ENCODE data around the gene CHSY1.

Gene CHSY1

DNA sequence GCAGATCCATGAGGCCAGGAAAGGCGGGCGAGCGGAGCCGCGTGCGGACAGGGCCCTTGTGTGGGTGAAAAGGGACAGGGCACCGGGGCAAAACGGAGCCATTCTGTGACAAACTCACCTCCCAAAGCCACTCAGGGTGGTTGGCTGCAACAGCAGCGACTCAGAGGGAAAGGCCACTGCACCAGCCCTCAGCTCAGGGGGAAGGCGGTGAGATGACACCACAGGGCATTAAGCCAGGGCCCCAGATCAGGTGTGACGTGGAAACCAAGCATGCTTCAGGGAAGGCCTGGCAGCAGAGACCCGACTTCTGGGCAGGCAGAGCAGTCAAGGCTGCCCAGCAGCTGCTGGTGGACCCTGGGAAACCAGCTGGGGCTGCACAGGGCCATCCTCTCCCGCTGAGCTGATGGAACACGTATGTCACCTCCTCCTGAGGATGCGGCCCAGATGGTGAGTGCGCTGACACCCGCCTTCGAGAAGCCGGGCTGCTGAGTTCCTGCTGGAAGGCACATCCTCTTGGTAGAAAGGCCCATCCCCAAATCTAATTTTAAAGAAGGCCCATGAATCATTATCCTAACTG, 82.3 kb downstream of the CHSY1 start:
- no peak for DNase-seq

DNA sequence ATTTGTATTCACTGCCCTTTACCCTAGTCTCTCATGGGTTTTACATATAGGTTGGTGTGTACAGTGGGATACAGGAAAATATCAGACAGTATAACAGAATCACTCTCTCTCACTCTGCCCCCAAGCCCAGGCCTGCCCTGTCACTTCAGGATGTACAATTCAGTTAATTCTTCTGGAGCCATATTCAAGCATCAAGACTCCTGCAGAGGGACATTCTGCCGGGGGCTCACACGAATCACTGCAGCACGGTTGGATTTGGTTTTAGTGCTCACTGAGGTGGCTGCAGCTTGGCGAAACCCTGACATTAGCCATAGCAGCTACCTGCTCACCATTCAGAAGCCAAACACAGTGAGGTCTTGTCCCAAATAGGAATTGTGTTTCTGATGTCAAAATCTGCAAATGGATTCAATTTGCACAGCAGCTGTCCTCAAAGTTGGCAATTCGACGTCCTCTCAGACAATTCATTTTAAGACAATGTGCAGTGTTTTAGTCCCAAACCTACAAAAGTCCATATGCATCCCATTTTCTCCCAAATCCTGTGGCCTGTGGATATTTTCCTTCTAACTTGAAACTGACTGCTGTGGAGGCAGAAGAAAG, 82.9 kb downstream of the CHSY1 start:
- DNase-seq = no peak

DNA sequence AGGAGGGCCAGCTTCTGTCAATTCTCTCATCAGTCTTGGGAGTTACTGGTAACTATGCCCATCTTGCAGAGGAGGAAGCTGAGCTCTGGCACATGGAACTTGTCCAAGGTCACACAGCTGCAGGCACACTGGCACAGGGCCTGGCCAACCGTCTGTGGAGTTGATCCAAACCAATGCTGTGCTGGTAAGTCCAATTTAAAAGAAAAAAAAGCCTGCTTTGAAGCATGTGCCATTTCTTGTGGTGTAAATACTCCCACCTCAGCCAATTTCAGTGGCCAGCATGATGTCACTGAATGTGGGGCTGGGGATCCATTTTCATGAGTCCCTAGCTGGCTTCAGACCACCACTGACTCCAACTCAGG, 83.4 kb downstream of the CHSY1 start:
- no peak for DNase-seq

DNA sequence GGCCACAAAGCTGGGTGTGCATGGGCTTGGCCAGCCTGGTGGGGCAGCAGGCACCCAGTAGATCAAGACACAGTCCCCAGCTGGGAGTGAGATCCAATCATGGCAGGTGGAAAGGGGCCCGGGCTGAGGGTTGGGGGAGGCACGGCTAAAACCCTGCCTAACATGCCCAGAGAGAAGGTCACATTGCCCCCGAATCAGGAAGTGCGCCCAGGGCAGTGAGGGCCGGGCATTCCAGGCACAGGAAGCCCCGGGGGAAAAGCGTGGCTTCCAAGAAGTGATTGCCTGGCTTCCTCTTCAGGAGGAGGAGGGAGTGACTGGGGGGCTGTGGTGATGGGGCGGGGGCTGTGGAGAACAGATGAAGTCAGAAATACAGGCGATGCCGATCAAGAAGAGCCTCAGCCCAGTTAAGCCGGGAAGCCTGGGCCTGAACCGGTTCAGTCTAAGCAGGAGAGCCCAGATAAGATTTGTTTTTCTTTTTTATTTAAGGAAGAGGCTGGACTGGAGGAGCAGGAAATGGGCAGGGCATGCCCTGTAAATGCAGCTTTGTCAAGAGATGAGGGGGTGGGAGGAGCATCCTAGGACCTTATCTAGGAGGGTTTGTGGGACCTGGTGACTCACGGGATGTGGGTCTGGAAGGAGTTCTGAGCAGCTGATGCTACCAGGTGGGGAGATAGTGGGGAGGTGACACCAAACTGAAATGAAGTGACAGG, 83.9 kb downstream of the CHSY1 start:
- peak; percentile 54 to 60 for DNase-seq

DNA sequence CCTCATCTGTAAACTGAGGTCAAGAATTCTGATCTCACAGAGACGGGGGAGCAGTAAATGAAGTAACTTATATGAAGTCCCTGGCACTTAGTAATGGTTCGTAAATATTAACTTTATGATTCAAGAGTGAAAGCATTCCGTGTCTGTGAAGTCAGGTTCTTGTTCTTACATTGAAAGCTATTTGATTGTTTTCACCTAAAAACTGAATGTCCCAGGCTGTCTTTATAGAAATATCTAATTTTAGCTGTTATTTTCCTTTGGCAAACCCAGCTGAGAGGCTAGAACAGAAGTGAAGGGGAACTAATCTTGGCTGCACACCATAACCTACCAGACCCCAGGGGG, 84.5 kb downstream of the CHSY1 start:
- DNase-seq = no peak

DNA sequence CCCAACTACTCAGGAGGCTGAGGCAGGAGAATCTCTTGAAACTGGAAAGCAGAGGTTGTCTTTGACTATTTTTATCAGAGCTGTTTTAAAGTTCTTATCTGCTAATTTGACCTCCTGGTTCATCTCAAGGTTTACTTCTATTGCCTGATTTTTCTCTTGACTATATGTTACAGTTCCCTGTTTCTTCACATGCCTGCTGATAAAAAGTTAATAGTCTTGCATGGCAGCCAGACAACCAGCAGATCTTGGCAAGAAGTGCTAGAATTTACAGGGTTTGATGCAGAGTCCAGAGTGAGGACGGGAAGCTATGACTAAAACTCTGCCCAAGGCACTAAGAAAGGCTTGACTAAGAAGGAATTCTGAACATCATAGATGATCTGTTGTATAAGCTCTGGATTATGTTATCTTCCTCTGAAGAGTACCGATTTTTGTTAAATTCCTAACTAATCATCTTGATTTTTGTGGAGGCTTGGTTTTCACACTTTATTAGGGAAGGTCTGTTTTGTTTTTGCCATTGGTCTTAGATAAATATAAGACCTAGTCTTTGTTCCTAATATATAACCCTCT, 85.9 kb downstream of the CHSY1 start:
- DNase-seq = no peak

DNA sequence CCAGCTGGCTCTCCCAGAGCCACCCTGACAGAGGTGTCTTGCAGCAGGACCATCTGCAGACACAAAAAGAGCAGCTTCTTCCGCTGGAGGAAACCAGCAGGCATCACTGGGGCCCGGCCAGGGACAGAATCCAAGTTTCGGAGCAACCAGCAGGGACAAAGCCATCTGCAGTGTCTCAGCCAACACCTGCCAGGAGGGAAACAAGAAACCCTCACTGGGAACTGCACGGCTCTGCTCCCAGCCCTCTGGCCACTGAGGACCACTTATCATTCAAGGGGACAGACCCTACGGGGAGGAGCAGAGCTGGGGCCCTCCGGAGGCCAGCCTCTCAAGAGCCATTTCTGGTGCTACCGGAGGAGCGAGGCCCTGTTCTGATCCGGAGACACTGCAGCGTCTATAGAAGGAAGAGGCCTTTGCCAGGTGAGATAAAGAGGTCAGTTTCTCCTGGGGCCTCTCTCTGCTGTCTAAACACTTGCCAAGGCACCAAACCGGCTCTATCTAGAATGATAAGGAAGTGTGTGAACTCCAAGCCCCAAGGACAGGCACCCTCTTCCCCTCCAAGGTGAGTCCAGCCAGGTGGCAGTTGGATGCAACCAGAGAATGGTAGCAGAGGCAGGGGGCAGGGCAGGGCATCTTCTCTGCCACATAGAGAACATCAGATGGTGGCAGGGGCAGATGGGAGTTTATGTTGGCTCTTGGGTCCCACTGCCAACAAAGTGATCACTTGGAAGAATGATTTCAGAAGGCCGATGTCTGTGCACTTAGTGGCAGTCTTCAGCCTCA, 89.0 kb downstream of the CHSY1 start:
- DNase-seq = no peak

DNA sequence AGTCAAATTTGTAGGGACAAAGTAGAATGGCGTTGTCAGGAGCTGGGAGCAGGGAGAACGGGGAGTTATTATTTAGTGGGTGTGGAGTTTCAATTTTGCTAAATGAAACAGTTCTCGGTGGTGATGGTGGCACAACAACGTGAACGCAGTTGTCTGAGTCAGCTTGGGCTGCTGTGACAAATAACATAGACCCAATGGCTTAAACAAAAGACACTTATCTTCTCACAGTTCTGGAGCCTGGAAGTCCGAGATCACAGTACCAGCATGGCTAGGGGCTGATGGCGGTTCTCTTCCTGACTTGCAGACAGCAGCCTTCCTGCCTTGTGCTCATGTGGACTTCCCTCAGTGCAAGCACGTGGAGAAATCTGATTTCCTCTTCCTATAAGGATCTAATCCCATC, 90.2 kb downstream of the CHSY1 start:
- peak; percentile 22 to 29 for DNase-seq

DNA sequence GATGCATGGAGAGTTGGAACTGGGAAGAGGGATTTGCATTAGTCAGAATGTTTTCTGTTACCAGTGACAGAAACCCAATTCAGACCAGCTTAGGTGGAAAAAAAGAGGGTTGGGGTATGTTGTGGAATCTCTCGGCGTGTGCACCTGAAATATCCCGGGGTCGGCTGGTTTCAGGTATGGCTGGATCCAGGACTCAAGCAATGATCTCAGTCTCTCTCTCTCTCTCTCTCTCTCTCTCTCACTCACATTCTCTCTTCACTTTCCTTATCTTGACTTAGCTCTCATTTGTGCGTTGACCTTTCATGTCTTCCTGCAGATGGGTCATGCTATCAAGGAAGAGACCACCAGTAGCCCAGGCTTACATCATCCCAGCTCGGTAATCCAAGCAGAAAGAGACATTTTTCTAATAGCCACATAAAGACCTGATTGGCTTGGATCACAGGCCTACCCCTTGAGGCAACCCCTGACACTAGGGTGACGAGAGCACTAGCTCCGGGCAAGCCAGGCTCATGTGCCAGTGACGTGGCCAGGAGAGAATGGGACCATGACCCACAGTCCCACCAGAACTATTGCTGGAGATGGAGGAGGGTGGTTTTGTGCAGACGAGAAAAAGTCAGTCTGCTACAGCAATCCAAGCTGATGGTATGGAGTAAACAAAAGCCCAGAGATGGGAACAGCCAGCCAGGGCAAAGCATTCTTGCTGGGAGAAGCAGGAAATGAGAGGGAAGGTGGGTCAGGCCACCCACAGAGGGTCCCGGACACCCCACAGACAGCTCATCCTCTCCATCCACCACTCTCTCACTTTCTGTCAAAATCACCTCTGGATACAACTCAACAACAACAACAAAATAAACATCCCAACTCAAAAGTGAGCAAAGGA, 91.7 kb downstream of the CHSY1 start:
- DNase-seq = no peak

DNA sequence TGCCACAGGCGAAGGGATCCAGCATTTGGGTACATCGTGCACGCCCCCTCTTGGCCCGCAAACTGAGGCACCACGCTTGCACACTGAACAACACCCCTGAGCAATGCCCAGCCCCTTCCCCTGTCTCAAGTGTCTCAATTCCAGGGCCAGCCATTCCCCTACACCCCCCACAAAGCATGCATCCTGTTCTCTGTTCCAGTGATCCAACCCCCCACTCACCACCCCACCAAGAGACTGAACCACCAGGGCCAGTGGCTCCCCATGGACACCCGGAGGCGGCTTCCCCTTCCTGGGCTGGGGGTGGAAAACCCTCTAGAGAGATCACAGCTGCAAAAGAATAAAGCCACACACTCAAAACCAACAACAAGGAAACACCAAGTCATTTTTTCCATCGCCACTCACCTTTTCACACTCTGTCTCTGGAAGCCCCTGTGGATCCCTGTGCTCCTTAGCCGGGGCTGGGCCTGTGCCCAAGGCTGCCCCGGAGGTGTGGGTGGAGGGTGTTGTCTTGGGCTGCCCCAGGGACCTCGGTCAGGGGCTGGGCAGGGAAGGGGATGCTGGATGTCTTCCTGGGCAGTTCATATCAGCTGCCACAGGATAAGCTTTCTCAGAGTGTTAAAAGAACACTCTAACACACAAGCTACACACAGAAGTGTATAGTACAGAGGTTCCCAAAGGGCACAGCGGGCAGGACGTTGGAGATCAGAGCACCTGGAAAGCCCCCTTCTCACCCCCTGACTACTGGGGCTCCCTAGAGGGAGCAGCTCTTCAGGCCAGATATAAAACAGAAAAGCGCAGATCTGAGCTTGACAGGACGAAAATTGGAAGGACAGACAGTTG, 92.5 kb downstream of the CHSY1 start:
- DNase-seq = peak in 1 of 2 donors; percentile 23

DNA sequence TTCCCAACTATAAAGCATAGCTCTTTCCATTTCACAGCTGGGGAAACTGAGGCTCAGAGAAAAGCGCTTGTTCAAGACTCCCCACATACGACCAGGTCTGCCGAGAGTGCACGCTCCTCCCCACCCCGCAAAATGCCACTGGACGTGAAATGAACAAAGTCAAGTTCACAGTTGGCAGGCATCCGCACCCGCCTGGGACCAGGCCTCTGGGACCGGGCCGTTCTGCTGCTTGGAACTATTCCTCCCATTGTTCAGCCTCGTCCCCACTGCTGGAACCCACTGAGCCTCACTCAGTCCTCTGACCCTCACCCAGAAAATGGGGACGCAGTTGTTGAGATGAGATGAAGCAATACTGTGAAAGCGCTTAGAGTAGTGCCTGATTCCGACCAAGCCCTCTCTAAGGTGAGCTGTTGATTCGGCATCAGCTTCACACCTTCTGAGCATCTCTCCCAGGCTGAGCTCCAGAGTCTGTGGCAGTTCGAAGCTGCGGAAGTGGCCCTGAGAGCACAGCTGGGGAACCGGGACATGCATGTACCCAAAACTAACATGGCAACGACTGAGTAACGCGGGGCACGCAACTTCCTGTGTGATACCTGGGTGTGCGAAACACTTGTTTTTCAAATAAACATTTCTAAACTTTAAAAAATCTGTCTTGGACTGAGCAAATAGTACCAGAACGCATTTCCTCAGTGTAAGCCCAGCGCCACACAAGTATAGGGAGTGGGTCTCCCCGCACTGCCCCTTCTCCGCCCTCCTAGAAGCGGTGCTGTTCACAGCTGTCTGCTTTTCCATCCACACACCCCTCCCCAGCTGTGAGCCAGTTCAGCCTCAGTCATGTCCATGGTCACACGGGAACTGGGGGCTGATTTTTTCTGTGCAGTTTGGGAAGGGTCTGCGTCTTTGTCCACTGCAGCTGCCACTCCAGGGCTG, 93.4 kb downstream of the CHSY1 start:
- DNase-seq = no peak

DNA sequence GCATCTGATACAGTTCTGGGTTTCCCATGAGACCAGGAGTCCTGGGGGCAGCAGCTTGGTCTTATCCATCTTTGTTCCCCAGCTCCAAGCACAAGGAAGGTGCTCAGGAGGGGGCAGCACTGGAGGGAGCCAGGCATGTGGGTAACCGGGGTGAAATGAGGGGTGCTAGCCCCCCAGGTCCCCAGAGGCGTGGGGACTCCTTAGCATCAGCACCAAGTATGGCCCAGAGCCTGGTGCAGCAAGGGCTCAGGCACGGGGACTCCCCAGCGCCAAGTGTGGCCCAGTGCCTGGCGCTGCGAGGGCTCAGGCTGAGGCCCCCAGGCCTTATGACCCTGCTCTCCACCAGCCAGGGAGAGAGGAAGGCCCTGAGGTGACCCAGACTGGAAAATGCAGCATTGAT, 94.1 kb downstream of the CHSY1 start:
- no peak for DNase-seq

DNA sequence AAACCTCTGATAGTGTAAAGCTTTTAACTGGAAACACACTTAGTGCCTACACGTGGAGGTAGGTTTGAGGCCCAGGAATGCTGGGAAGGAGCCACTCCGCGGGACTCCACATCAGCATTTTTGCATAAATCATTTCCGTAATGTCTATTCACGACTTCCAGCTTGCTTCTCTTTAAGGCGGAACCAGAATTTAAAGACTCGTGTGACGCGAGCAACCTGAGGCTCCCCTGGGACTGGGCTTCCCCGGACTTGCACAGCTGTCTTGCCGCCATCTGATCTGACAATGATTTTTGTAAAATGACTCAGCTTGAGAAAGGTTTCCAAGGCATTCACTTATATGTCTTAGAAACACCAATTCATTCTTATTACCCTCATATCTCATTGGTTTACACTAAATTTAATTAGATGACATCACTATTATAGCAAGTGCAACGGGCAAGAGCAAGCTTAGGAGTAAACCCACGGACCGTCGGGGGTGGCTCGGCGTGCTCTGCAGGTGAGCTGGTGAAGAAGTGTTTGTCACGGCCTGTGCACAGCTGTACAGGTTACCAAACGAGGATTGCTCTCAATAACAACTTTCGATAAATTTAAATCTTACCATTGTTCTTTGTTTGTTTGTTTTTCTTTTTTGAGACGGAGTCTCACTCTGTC, 95.2 kb downstream of the CHSY1 start:
- no peak for DNase-seq

DNA sequence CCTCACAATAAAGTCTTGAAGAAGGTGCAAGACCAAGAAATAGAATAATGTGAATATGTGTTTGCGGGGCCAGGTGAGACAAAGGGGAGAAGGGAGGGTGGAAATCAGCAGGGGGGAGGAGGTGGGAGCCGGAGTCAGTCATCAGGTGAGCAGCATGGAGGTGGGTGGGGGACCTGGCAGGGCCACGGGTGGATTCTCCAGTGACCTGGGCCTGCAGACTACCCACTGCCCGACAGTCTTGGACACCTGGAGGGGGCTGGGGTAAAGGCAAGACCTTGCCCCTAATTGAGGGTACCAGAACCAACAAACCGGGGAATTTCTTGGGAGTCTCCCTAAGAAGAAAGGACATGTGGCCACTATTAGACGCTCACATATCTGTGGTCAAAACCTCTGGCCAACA, 95.8 kb downstream of the CHSY1 start:
- no peak for DNase-seq

DNA sequence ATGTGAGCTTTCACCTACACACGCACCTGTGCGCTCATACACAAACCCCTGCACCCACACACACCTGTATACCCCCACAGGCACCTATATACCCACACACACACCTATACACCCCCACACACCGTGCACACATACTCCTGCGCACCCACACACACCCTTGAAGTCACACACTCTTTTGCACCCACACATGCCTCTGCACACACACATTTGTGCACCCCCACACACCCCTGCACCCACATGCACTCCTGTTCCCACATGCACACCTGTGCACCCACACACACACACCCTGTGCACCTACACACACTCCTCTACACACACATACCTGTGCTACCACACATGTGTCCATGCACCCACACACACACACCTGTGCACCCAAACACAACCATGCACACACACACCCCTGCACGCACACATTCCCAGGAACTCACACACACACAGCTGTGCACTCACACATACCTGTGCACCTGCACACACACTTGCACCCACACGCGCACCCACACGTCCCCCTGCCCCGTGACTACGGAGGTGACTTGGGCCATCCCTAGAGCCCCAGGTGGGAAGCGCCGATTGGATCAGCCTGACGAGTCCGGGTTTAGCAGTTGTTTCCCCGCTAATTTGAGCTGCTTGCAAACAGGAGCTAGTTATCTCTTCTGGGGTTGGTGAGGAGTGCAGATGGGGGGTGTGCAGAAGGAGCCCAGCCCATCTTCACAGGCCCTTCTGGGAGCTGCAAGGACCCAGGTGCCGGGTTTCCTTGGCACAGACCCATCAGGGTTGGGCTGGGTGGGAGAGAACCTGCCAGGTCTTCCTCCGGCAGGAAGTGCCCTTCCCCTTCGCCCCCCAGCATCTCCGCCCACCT, 97.8 kb downstream of the CHSY1 start:
- DNase-seq = no peak

DNA sequence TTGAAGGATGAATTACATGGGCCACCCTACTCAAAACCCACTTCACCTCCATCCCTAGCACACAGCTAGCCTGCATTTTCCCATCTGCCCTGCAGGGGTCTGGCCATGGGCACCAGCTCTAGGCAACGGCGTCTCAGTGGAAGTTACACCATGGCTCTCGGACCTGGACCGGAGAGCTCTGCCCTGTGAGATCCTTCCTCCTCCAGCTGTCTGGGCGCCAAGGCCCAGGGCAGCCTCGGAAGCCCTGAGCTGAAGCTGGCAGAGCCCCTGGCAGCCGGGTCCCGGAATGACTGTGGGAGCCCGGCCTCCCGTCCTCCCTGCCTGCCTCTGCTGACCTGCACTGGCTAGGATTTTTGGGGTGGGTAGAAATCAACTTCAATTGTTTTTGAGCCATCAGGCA, 98.9 kb downstream of the CHSY1 start:
- no peak for DNase-seq

DNA sequence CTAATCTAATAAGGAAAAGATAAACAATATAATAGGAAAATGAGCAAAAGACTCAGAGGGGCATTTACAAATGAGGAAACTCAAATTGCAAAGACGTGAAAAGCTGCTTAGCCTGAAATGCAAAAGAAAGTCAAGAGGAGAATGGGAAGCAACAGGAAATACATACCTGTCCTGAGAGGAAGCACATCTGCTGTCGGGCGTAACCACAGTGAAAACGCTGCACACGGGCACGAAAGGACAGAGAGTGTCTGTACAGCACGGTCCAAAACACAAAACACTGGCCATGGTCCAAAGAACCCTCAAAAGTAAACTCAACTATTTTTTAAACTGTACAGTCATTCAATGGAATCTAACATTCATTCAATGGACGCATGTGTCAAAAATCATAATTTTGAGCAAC, 100.6 kb downstream of the CHSY1 start:
- DNase-seq = no peak

DNA sequence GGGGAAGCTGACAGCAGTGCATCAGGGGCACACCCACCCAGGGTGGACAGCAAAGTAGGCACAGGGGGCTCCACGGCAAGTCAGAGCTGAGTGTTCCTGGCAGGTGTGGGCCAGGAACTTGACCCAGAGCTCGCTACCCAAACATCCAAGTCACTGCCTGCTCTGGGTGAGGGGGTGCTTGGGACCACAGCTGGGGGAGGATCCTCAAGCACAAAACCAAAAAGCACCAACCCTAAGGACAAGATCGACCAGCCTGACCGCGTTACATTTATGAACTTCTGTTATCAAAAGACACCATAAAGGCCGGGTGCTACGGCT, 101.2 kb downstream of the CHSY1 start:
- DNase-seq = no peak
